Glomerular endothelial cell (primary cell): ENCODE data around the gene PERM1. TPM values are rescaled to one million over a fixed set of nuclear protein-coding genes. Genes with fewer than 3 reads are reported as not detected.

Experiments
- DNase-seq: peaks from one replicate; pipeline ENCODE4 v3.0.0-alpha.2; 2011; ENCODE audit warnings: low read depth, low spot score; ENCODE audit errors: extremely low read depth
- total RNA-seq: library from RNA; depleted of rRNA; stranded (reverse); fragments of >200 nt; gene quantifications from 2 replicates; pipeline ENCODE4 v1.2.3, GENCODE V29; 2015

PERM1 gene
- total RNA-seq, 1 donor from 2014 or later = not detected

DNA sequence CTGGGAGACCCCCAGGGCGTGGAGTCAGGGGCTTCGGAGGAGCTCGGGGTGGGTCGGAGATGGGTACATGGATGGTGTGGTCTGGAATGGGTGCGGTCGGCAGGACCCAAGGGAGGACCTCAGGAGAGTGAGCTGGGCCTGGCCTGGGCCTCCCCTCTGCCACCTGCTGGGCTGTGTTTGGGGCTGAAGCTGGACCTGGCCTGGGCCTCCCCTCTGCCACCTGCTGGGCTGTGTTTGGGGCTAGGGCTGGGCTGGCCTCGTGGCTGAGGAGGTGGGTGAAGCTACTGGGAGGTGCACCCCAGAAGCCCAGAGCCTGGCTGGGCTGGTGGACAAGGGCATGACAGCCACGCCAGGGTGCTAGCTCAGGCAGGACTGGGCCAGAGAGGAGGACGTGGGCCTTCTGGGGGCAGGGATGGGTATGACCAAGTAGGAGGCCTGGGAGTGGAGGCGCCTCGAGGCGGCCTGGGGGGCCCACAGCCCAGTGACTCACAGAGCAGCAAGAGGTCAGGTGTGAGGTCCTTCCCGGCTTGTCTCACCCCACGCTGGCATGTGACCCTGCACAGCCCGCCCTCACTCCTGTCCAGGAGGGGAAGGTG lies 43.7 kb downstream of the PERM1 start:
- no peak for DNase-seq

DNA sequence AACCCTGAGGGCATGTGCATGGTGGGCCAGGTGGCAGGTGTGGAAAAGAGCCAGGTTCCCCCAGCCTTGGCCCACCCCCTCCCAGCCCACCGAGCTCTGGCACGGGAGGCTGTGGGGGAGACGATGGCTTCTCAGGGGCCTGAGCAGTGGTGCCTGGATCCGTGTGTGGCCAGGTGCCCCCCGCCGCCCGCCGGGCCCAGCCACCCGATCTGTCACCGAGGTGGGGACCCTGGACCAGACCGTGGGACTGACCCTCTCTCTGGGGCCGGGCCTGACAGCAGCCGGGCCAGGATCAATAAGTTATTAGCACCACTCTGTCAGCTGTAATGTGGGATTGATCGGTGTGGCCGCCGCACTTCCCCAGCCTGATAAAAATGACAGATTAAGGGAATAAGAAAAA lies 44.4 kb downstream of the PERM1 start:
- no peak for DNase-seq

DNA sequence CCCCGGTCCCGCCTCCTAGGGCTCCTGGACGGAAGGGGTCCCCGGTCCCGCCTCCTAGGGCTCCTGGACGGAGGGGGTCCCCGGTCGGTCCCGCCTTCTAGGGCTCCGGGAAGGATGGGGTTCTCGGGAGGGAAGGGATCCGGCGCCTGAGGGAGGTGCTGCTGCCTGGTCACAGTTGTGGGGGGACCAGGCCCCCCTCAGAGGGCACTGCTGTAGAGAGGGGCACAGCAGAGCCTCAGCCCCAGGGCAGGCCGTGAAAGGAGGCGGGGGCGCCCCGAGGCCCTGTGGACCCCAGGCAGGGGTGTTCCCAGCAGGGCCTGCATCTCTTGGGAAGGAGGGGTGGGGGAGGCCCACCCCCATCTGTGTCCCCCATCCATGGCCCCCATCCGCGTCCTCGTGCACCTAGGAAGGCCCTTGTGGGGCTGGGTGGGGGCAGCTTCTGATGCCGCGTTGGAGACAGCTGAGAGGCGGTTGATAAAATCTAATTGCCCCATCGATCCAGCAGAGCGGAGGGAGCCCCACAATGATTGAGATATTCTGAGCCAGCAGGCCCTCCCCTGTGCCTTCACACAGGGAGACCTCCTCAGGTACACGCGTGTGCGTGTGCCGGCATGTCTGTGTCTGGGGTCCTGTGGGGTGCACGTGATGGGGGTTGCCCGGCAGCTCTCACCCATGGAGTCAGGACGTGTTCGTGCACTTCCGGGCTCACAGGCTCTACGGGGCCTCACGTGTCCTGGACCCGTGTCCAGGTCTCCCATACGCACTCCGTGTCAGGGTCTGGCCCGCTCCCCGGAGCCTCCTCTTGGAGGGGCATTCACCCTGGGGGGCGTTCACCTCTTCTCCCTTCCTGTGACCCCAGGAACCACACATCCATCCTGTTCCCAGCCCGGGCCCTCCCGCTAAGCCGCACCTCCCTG lies 45.3 kb downstream of the PERM1 start:
- DNase-seq = no peak

DNA sequence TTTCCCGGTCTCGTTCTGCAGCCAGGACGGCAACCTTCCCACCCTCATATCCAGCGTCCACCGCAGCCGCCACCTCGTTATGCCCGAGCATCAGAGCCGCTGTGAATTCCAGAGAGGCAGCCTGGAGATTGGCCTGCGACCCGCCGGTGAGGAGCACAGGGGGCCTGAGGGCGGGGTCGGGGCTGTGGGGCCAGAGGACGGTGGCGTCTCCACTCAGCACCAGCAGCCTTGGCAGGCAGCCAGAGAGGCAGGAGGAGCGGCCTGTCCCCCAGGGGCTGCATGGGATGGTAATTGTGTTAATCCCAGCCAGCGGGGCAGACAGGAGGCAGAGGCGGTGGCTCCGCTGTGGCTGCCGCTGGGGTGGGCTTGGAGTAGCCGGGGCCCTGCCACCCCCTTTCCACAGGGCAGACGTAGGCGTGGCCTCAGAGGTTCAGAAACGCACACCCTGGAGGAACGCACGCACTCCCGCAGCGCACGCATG lies 46.1 kb downstream of the PERM1 start:
- DNase-seq = no peak

DNA sequence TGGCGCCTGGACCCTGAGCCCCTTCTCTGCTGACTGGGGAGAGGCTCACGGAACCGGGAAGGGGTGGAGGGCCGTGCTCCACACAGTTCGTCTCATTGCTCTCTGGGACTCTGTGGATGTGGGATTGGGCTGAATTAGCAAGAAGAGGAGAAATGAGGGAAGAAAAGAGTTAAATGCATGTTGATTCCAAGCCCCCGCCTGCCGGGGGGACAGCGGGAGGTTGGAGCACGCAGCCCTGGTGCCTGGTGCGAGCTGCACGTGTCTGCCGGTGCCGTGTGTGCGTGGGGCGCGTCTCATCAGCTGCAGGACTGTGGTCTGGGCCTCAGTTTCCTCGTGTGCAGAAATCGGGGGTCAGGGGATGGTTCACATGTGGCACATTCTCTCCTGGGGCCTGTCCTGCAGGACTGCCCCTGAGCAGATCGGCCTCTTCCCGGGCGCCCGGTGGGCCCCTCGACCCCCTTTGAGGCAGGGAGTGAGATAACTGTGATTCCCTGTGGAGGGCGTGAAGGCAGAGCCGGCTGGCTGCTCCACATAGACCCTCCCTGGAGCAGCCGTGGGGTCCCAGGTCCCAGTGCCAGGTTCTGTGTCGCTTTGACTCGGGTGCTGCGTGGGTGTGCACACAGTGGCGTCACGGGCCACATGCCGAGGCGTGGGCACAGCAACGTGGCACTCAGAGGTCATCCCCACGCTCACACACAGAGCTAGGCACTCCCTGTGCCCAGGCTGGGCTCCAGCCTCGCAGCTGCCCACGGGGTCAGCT lies 46.7 kb downstream of the PERM1 start:
- DNase-seq = no peak

DNA sequence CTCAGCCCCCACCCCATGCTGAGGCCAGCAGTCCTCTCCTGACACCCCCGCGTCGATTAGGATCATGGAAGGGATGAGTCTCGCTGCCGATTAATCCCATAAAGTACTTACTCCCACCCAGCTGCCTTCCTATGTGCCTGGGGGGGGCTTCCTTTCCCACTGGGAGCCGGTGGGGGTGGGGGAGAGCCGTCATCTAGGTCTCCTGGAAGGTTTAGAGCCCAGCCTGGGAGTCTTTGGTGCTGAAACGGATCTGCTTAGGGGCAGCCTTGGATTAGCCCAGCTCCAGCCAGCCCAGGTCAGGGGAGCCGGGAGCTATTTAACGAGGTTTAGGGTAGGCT lies 48.3 kb downstream of the PERM1 start:
- no peak for DNase-seq

DNA sequence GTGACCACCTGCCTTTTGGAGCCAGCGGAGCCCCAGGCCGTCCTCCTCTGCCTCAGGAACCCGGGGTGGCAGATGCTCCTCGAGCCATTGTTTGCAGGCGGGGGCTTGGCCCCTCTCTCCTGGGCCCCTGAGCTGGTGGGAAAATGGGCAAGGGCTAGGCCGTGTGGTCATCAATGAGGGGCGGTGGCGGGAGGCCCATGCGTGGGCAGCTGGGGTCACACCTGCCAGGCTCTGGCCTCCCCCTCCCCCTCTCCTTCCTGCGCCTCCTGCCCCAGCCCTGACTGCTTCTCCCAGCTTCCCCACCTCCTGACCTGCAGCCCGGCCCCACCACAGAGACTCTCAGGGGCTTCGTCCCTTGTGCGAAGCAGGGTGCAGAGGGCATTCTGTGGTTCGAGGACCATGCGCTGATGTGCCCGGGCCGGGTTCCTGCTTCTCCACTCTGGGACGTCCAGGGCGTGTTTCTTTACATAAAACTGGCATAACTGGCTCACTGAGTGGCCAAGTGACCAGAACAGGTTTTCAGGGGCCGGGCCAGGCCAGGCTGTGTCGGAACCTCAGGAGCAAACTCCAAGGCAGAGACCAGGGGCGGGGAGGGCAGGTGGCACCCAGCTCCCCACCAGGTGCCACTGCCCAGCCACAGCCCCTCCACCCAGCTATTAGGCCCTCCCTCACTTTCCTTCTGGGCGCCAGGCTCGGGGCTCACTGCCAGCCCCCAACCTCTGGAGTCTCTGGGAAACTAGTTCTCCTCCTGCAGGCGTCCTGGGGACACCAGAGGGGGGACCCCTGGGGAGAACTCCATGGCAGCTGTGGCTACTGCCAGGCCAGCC lies 48.9 kb downstream of the PERM1 start:
- no peak for DNase-seq

DNA sequence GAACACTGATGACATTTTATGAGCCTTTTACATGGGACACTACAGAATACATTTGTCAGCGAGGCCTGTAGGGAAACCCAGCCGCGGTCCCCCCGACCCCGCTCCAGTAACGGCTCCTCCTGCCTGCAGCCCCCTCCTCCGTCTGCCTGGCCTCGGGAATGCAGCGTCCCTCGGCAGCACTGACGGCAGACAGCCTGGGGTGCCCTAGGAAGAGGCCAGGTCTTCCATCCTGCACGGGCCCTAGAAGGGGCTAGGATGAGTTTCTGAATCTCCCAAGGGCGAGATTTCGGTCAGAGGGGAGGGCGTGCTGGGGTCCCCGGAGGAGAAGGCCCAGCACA lies 49.8 kb downstream of the PERM1 start:
- DNase-seq = no peak

DNA sequence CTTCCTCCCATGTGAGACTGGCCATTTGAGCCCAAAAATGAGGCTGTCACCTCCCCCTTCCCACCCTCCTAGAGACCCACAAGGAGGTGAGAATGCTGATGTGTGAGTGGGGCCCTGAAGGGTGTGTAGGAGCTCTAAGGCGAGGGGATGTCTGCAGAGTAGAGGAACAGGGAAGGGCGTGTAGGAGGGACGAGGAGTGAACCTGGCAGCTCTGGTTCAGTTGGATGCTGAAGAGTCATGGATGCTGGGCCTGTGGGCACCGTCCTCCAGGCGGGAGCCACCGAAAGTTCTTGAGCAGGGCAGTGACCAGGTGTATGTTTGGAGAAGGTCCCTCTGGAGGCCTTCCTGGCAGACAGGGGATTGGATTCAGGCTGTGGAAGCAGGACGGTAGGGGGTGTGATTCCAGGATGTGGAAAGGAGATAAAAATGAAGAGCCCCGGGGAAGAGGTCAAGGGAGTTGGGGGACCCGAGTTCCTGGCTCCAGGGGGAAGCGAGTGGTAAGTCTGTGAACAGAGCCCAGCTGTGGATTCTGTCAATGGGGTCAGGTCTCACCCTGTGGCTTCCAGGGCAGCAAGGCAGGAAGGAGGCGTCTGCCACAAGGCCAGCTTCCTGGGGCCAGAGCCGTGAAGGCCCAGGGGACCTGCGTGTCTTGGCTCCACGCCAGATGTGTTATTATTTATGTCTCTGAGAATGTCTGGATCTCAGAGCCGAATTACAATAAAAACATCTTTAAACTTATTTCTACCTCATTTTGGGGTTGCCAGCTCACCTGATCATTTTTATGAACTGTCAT lies 50.3 kb downstream of the PERM1 start:
- DNase-seq = no peak

DNA sequence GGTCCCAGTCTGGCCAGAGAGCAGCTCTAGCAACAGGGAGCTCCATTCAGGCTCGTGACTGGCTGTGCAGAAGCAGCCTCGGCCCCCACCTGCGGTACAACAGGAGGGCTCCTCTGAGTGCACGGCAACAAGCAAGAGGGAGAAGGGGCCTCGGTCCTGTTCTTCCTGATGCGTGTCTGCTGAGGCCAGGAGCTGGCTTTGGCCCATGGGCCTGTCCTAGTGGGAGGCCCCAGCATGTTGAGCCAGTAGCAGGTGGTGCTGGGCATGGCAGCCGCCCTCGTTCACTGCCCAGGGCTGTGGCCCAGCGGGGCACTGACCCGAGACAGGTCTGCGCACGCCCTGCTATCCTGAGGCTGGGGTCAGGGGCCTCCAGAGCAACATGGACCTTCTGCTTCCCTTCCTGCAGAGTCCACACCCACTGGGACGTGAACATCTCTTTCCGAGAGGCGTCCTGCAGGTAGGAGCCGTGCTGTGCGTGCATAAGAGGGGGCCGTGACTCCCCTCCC lies 51.2 kb downstream of the PERM1 start:
- DNase-seq = no peak

DNA sequence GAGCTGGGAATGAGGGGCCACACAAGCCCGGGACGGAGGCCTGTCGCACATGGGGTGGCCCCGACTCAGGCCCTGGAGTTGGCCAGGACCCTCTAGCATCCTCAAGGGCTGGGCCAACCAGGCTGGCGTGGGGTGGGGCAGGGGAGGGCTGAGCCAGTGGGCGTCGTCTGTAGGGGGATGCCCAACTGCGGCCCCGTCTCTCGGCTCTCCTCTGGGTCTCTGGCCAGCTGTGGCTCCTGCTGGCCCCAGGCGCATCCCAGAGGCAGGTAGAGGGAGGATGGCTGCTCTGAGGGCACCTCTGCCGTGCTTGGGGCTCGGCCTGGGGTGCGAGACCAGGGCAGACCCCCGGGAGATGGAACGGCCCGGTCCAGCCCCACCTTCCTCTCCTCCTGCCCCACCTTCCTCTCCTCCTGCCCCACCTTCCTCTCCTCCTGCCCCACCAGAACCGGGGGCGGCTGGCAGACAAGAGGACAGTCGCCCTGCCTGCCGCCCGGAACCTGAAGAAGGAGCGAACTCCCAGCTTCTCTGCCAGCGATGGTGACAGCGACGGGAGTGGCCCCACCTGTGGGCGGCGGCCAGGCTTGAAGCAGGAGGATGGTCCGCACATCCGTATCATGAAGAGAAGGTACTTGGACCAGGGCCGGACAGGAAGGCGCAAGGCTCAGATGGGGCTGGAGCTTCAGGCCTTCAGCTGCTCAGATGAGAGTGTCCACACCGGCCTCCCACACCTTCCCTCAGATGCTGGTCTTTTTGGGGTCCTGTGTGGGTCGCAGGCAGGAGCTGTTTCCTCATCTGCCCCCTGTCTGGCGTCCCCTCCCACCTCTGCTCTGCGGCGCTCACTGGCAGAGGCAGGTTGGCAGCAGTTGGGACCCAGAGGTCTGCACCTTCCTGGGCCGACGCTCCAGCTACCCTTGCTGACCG lies 51.9 kb downstream of the PERM1 start:
- no peak for DNase-seq

DNA sequence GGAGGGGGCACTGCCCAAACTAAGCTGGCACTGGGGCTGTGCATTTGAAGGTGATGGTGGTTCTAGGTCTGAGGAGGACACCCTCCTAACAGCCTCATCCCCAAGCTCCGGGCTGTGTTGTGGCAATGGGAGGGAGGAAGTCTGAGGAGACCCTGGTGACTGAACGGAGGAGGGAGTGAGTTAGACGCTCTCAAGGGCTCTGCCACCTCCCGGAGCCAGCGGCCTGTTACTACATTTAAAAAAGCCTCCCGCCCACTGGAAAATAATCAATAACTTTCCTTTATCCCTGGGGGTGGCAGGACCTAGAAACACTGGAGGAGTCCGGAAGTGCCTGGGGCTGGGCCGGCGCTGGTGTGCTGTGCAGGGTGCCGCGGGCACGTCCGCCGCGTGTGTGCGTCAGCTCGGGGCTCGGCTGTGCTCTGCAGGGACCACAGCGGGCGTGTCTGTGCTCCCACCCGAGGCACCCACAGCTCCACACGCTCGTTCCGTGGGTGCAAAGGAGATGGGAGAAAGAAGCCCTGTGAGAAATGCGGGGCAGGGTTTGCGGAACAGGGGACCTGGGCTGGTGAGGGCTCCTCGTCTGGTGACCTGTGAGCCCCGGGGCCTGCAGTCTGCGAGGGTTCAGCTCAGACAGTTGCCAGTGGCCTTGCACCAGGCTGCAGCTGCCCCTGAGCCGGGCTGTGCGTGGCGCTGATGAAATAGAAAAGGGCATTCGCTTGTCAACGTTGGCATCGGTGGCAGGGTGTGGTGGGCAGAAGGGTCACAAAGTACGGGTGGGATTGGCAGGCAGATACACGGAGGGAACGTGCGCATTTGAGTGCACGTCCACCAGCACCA lies 52.9 kb downstream of the PERM1 start:
- DNase-seq = no peak

DNA sequence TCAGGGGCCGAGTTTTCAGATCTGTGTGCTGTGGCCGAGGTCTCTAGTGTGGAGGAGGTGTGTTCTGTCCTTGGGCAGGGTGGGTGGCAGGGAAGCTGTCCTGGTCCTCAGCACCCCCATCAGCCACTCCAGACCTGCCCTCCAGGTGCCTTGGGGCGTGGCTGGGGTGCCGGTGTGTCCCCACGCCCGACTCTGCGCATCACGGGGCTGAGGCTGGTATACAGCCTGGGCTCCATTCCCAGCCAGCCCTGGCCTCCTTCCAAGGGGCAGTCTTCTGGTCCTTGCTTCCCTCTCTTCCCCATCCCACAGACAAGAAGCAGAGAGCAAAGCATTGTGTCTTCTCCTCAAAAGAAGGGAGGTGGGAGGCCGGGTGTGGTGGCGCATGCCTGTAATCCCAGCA lies 54.1 kb downstream of the PERM1 start:
- DNase-seq = no peak

DNA sequence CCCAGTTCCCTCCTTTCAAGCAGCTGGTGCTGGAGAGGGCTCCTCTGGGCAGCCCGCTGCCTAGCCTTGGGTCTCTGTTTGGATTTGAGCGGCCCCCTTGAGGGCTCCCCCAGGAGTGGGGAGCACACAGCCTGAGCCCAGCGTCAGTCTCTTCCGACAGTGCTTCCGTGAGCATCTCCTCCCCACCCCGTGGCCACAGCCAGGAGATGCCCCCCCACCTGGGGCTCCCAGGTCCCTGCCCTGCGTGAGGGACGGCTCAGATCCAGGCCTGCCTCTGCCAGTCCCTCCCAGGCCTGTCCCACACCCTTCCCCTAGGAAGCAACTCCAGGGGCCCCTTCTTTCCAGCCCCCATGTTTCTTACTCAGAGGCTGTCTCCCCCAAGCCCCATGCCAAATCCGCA lies 54.7 kb downstream of the PERM1 start:
- DNase-seq = no peak

DNA sequence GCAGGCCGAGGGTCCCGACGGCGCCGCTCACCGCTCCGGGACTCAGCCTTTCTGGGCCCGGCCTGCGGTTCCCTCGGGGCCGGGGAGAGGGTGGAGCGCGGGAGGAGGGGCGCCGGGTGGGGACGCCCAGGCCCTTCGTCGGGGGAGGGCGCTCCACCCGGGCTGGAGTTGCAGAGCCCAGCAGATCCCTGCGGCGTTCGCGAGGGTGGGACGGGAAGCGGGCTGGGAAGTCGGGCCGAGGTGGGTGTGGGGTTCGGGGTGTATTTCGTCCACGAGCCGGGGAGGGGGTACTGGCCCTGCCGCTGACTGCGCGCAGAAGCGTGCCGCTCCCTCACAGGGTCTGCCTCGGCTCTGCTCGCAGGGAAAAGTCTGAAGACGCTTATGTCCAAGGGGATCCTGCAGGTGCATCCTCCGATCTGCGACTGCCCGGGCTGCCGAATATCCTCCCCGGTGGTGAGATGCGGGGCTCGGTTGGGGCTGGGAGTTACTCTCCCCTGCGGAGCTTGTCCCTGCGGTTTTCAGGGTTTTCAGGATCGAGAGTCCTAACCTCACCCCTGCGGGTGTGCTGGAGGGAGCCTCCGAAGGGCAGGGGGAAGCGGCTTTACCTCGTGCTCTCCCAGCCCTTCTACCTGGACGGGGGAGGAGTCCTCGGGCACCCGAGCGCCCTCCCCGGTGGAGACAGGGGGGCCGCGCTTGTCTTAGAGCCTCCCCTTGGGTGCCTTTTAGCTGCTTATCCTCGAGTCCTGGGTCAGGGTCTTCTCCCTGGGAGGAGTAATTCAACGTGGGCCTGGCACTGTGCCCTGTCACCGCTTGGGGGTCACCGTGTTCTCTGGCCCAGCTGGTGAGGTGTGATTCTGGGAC lies 56.1 kb downstream of the PERM1 start:
- DNase-seq = no peak
